HAP-1 (cell line): ENCODE measurements around the gene RBM18.

ENCODE experiments used
- DNase-seq, 2 experiments: peaks; one replicate each; pipeline ENCODE4 v3.0.0-alpha.2; 2016 to 2020; ENCODE audit warnings: low spot score in 2 of 2
- H3K27me3 ChIP-seq: fragments of 250-450 bp; sonication (Bioruptor Pico); 2 replicates; pipeline ENCODE4 v1.5.1; 2020; ENCODE audit warnings: low read depth, mild to moderate bottlenecking, moderate library complexity
- H3K36me3 ChIP-seq: fragments of 250-450 bp; sonication (Bioruptor Pico); replicated peaks from 2 replicates; pipeline ENCODE4 v1.5.1; 2020; ENCODE audit warnings: mild to moderate bottlenecking
- H3K4me1 ChIP-seq: fragments of 250-450 bp; sonication (Bioruptor Pico); 2 replicates; pipeline ENCODE4 v1.5.1; 2020; ENCODE audit warnings: mild to moderate bottlenecking
- H3K4me3 ChIP-seq: fragments of 250-450 bp; sonication (Bioruptor Pico); 2 replicates; pipeline ENCODE4 v1.5.1; 2020; ENCODE audit warnings: mild to moderate bottlenecking, moderate library complexity
- H3K9me3 ChIP-seq: fragments of 250-450 bp; sonication (Bioruptor Pico); 2 replicates; pipeline ENCODE4 v1.5.1; 2020; ENCODE audit warnings: mild to moderate bottlenecking, moderate library complexity
- in situ Hi-C: fragments of 300-500 bp; cut with MboI; formaldehyde crosslinking; loops from 3 replicates; pipeline ENCODE4 v1.14.3; 2020; ENCODE audit warnings: low sequenced_read_pairs, inconsistent platforms, mixed read lengths

The RBM18 gene

GRCh38 chr9:122214507-122214906, 50.1 kb downstream of the RBM18 start:
- no peak for DNase-seq
- peak overlapping the region; percentile 31 for H3K4me3 ChIP-seq
- H3K36me3 ChIP-seq: no peaks in the 10 kb centered on the region
- in situ Hi-C loops: no loop called here
- H3K9me3 ChIP-seq: no peaks in the 10 kb centered on the region
- H3K27me3 ChIP-seq: peaks cover 17% of the 10 kb centered on the region
- peaks cover 2% of the 10 kb centered on the region; the same call in 1 of the 2 replicates for H3K4me1 ChIP-seq

GRCh38 chr9:122213589-122214413, 50.8 kb downstream of the RBM18 start:
- DNase-seq: peak; percentile 79 to 95

GRCh38 chr9:122213102-122213588, 51.5 kb downstream of the RBM18 start:
- in situ Hi-C loops: no loop called here
- peaks cover 3% of the 10 kb centered on the region; the same call in 1 of the 2 replicates for H3K27me3 ChIP-seq
- no peaks in the 10 kb centered on the region for H3K9me3 ChIP-seq
- H3K4me3 ChIP-seq: peak overlapping the region; percentile 31; the same call in 1 of the 2 replicates
- no peak for DNase-seq
- H3K4me1 ChIP-seq: peaks cover 2% of the 10 kb centered on the region; the same call in 1 of the 2 replicates
- no peaks in the 10 kb centered on the region for H3K36me3 ChIP-seq

More at GRCh38 chr9:122213589-122214413, 50.8 kb downstream of the RBM18 start:
- H3K27me3 ChIP-seq: peaks cover 10% of the 10 kb centered on the region
- H3K4me1 ChIP-seq: peaks cover 2% of the 10 kb centered on the region; the same call in 1 of the 2 replicates
- in situ Hi-C loops: no loop called here
- H3K4me3 ChIP-seq: peak overlapping the region; percentile 31
- H3K36me3 ChIP-seq: no peaks in the 10 kb centered on the region
- H3K9me3 ChIP-seq: no peaks in the 10 kb centered on the region

GRCh38 chr9:122212473-122213004, 52.1 kb downstream of the RBM18 start:
- DNase-seq: no peak
- Histone ChIP-seq H3K9me3 (no peaks in the 10 kb centered on the region), H3K4me3 (no peak overlapping the region), H3K4me1 (peaks cover 2% of the 10 kb centered on the region; the same call in 1 of the 2 replicates), H3K36me3 (no peaks in the 10 kb centered on the region), H3K27me3 (no peaks in the 10 kb centered on the region)
- in situ Hi-C loops: no loop called here

GRCh38 chr9:122209451-122209850, 55.2 kb downstream of the RBM18 start:
- Histone ChIP-seq H3K27me3 (no peaks in the 10 kb centered on the region), H3K4me1 (peaks cover 2% of the 10 kb centered on the region; the same call in 1 of the 2 replicates), H3K36me3 (no peaks in the 10 kb centered on the region), H3K4me3 (no peak overlapping the region), H3K9me3 (no peaks in the 10 kb centered on the region)
- DNase-seq: no peak
- in situ Hi-C loops: no loop called here

GRCh38 chr9:122207096-122207495, 57.5 kb downstream of the RBM18 start:
- no peaks in the 10 kb centered on the region for H3K9me3 ChIP-seq
- no peaks in the 10 kb centered on the region for H3K36me3 ChIP-seq
- H3K4me1 ChIP-seq: no peaks in the 10 kb centered on the region
- no peaks in the 10 kb centered on the region for H3K27me3 ChIP-seq
- in situ Hi-C loops: no loop called here
- DNase-seq: no peak
- no peak overlapping the region for H3K4me3 ChIP-seq

- no peaks in the 10 kb centered on the region for H3K27me3 ChIP-seq
- in situ Hi-C loops: no loop called here
- no peak for DNase-seq
- H3K9me3 ChIP-seq: no peaks in the 10 kb centered on the region
- H3K4me3 ChIP-seq: no peak overlapping the region
- no peaks in the 10 kb centered on the region for H3K36me3 ChIP-seq
- H3K4me1 ChIP-seq: no peaks in the 10 kb centered on the region
These were observed 58.3 kb downstream of the RBM18 start for GRCh38 chr9:122206118-122207046.

- H3K4me1 ChIP-seq: no peaks in the 10 kb centered on the region
- H3K4me3 ChIP-seq: no peak overlapping the region
- in situ Hi-C loops: no loop called here
- H3K27me3 ChIP-seq: no peaks in the 10 kb centered on the region
- no peaks in the 10 kb centered on the region for H3K9me3 ChIP-seq
- DNase-seq: no peak
- no peaks in the 10 kb centered on the region for H3K36me3 ChIP-seq
These were observed 59.5 kb downstream of the RBM18 start for GRCh38 chr9:122205176-122205575.

GRCh38 chr9:122204491-122204890, 60.1 kb downstream of the RBM18 start:
- no peak for DNase-seq
- no peaks in the 10 kb centered on the region for H3K9me3 ChIP-seq
- in situ Hi-C loops: no loop called here
- no peaks in the 10 kb centered on the region for H3K36me3 ChIP-seq
- no peaks in the 10 kb centered on the region for H3K4me1 ChIP-seq
- no peak overlapping the region for H3K4me3 ChIP-seq
- H3K27me3 ChIP-seq: no peaks in the 10 kb centered on the region

- in situ Hi-C loops: no loop called here
- no peak for DNase-seq
- Histone ChIP-seq H3K36me3 (no peaks in the 10 kb centered on the region), H3K4me3 (no peak overlapping the region), H3K4me1 (no peaks in the 10 kb centered on the region), H3K27me3 (no peaks in the 10 kb centered on the region), H3K9me3 (no peaks in the 10 kb centered on the region)
These were observed 60.6 kb downstream of the RBM18 start for GRCh38 chr9:122204055-122204454.

GRCh38 chr9:122202111-122202510, 62.5 kb downstream of the RBM18 start:
- Histone ChIP-seq H3K27me3 (no peaks in the 10 kb centered on the region), H3K36me3 (no peaks in the 10 kb centered on the region), H3K4me3 (no peak overlapping the region), H3K9me3 (no peaks in the 10 kb centered on the region), H3K4me1 (no peaks in the 10 kb centered on the region)
- in situ Hi-C loops: no loop called here
- no peak for DNase-seq

GRCh38 chr9:122201641-122202040, 63.0 kb downstream of the RBM18 start:
- Histone ChIP-seq H3K36me3 (no peaks in the 10 kb centered on the region), H3K4me3 (no peak overlapping the region), H3K9me3 (no peaks in the 10 kb centered on the region), H3K27me3 (no peaks in the 10 kb centered on the region), H3K4me1 (no peaks in the 10 kb centered on the region)
- in situ Hi-C loops: no loop called here
- no peak for DNase-seq

GRCh38 chr9:122200960-122201595, 63.6 kb downstream of the RBM18 start:
- no peaks in the 10 kb centered on the region for H3K36me3 ChIP-seq
- DNase-seq: no peak
- no peaks in the 10 kb centered on the region for H3K9me3 ChIP-seq
- H3K4me1 ChIP-seq: no peaks in the 10 kb centered on the region
- no peaks in the 10 kb centered on the region for H3K27me3 ChIP-seq
- in situ Hi-C loops: no loop called here
- H3K4me3 ChIP-seq: no peak overlapping the region
